ENCODE results near the gene ZNF746.
"Not testable (repeated sequence)": the region's sequence is repeated elsewhere in the genome, so short reads cannot be mapped to it uniquely, and the experiment has no call there.

Gene ZNF746

DNA sequence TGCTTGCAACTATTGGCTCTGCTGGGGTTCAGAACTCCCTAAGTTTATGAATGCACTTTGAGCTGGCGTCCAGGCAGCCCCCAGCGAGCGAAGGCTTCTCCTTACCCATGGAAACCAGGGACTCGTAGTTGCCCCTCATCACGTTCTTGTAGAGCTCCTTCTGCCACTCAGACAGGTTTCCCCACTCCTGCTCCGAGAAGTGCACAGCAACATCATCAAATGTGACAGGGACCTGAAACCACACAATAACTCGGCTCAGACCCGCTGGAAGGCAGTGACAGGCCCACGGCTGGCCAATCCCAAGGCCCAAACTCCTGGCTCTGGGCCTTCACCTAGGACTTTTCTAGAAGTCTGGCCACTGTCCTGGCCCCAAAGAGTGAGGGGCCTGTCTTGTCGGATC, 43.6 kb downstream of the ZNF746 start:
- no peak for FAIRE-seq
- TF ChIP-seq PAX5 (IDR thresholded peaks at IDR 0.05; ENCODE audit: insufficient read depth, low read length, severe bottlenecking) (no peak), POU2F2 (IDR thresholded peaks at IDR 0.05; ENCODE audit: low read depth, low read length) (no peak), SPI1 (IDR thresholded peaks at IDR 0.05; ENCODE audit: low read depth, low read length) (no peak), TAF1 (IDR thresholded peaks at IDR 0.05; ENCODE audit: low read depth, low read length) (no peak), POLR2A (IDR thresholded peaks at IDR 0.05; ENCODE audit: low read depth, low read length) (no peak), POLR2AphosphoS5 (IDR thresholded peaks at IDR 0.05; ENCODE audit: low read depth, low read length) (no peak)
- DNase-seq (ENCODE audit: insufficient read length, low spot score) = no peak

GRCh38 chr7:149450821-149451220, 46.8 kb downstream of the ZNF746 start:
- no peak for FAIRE-seq
- no peak for DNase-seq (ENCODE audit: insufficient read length, low spot score)
- TF ChIP-seq POLR2A (IDR thresholded peaks at IDR 0.05; ENCODE audit: low read depth, low read length) (no peak), PAX5 (IDR thresholded peaks at IDR 0.05; ENCODE audit: insufficient read depth, low read length, severe bottlenecking) (no peak), POU2F2 (IDR thresholded peaks at IDR 0.05; ENCODE audit: low read depth, low read length) (no peak), POLR2AphosphoS5 (IDR thresholded peaks at IDR 0.05; ENCODE audit: low read depth, low read length) (no peak), SPI1 (IDR thresholded peaks at IDR 0.05; ENCODE audit: low read depth, low read length) (no peak), TAF1 (IDR thresholded peaks at IDR 0.05; ENCODE audit: low read depth, low read length) (no peak)

DNA sequence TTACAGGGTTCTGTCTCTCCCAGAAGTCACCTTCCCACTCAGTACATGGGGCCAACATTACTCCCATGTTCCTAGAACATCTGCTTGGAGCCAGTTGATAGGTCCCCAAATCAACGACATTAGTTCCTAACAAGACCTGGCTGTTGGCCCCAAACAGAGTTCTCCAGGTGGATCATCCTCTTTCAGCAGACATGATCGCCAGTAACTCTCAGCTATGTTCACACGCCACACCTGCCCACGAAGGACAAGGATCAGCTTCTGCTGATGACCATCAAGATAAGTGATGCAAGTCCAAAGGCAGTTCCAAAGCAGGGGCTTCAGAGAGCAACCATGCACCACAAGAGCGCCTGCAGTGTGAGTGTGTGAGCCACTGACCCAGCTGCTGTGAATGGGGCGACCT, 47.7 kb downstream of the ZNF746 start:
- TF ChIP-seq POU2F2 (IDR thresholded peaks at IDR 0.05; ENCODE audit: low read depth, low read length) (no peak), SPI1 (IDR thresholded peaks at IDR 0.05; ENCODE audit: low read depth, low read length) (no peak), PAX5 (IDR thresholded peaks at IDR 0.05; ENCODE audit: insufficient read depth, low read length, severe bottlenecking) (no peak), POLR2AphosphoS5 (IDR thresholded peaks at IDR 0.05; ENCODE audit: low read depth, low read length) (no peak), TAF1 (IDR thresholded peaks at IDR 0.05; ENCODE audit: low read depth, low read length) (no peak), POLR2A (IDR thresholded peaks at IDR 0.05; ENCODE audit: low read depth, low read length) (no peak)
- FAIRE-seq (no peak), DNase-seq (ENCODE audit: insufficient read length, low spot score) (no peak)

GRCh38 chr7:149448961-149449360, 48.6 kb downstream of the ZNF746 start:
- FAIRE-seq = no peak

GRCh38 chr7:149446026-149446425, 51.6 kb downstream of the ZNF746 start:
- FAIRE-seq = not testable (repeated sequence)

More at GRCh38 chr7:149448961-149449360, 48.6 kb downstream of the ZNF746 start:
- TF ChIP-seq POU2F2 (IDR thresholded peaks at IDR 0.05; ENCODE audit: low read depth, low read length) (no peak), SPI1 (IDR thresholded peaks at IDR 0.05; ENCODE audit: low read depth, low read length) (no peak), POLR2A (IDR thresholded peaks at IDR 0.05; ENCODE audit: low read depth, low read length) (no peak), TAF1 (IDR thresholded peaks at IDR 0.05; ENCODE audit: low read depth, low read length) (no peak), POLR2AphosphoS5 (IDR thresholded peaks at IDR 0.05; ENCODE audit: low read depth, low read length) (no peak), PAX5 (IDR thresholded peaks at IDR 0.05; ENCODE audit: insufficient read depth, low read length, severe bottlenecking) (no peak)
- no peak for DNase-seq (ENCODE audit: insufficient read length, low spot score)

DNA sequence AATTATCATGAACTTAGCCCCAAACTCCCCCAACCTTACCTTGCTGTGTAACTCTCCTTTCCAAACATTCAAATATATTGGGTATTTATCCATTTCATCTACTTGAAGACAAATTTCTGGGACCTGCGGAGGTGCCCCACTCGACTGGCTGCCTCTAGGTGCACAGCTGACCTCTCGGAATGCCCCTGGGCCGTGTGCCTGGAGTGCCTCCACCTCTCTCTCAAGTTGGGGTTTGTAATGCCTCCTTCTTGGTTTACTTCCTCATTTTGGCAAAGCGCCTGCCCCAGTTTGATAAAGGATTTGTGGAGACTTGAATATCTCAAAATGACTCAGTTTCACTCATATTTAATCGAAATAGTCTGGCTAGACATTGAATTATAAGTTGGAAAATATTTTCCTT, 53.3 kb downstream of the ZNF746 start:
- no peak for FAIRE-seq
- TF ChIP-seq TAF1 (IDR thresholded peaks at IDR 0.05; ENCODE audit: low read depth, low read length) (no peak), SPI1 (IDR thresholded peaks at IDR 0.05; ENCODE audit: low read depth, low read length) (no peak), POLR2A (IDR thresholded peaks at IDR 0.05; ENCODE audit: low read depth, low read length) (no peak)
- no peak for DNase-seq (ENCODE audit: insufficient read length, low spot score)

More at GRCh38 chr7:149446026-149446425, 51.6 kb downstream of the ZNF746 start:
- not testable (repeated sequence) for DNase-seq (ENCODE audit: insufficient read length, low spot score)

DNA sequence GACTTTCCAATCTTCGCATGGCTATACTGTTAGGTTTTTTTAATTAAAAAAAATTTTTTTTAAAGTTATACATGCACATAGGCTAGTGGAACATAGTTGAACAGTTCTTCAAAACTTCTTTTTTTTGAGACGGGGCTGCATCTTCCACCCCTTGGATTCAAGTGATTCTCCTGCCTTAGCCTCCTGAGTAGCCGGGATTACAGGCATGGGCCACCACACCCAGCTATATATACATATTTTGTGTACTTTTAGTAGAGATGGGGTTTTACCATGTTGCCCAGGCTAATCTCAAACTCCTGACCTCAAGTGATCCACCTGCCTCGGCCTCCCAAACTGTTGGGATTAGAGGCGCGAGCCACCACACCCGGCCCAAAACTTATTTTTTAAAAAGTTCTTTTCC, 54.1 kb downstream of the ZNF746 start:
- no peak for DNase-seq (ENCODE audit: insufficient read length, low spot score)
- TF ChIP-seq POLR2AphosphoS5 (IDR thresholded peaks at IDR 0.05; ENCODE audit: low read depth, low read length) = no peak
- TF ChIP-seq POU2F2 (IDR thresholded peaks at IDR 0.05; ENCODE audit: low read depth, low read length) = no peak
- no peak for TF ChIP-seq POLR2A (IDR thresholded peaks at IDR 0.05; ENCODE audit: low read depth, low read length)
- no peak for TF ChIP-seq PAX5 (IDR thresholded peaks at IDR 0.05; ENCODE audit: insufficient read depth, low read length, severe bottlenecking)
- no peak for TF ChIP-seq SPI1 (IDR thresholded peaks at IDR 0.05; ENCODE audit: low read depth, low read length)
- no peak for TF ChIP-seq TAF1 (IDR thresholded peaks at IDR 0.05; ENCODE audit: low read depth, low read length)
- no peak for FAIRE-seq

- no peak for FAIRE-seq
- TF ChIP-seq PAX5 (IDR thresholded peaks at IDR 0.05; ENCODE audit: insufficient read depth, low read length, severe bottlenecking) = no peak
- no peak for TF ChIP-seq POU2F2 (IDR thresholded peaks at IDR 0.05; ENCODE audit: low read depth, low read length)
- TF ChIP-seq TAF1 (IDR thresholded peaks at IDR 0.05; ENCODE audit: low read depth, low read length) = no peak
- TF ChIP-seq POLR2AphosphoS5 (IDR thresholded peaks at IDR 0.05; ENCODE audit: low read depth, low read length) = no peak
- no peak for TF ChIP-seq POLR2A (IDR thresholded peaks at IDR 0.05; ENCODE audit: low read depth, low read length)
- TF ChIP-seq SPI1 (IDR thresholded peaks at IDR 0.05; ENCODE audit: low read depth, low read length) = no peak
- DNase-seq (ENCODE audit: insufficient read length, low spot score) = no peak
Measured at GRCh38 chr7:149442924-149443323, 54.7 kb downstream of the ZNF746 start.

DNA sequence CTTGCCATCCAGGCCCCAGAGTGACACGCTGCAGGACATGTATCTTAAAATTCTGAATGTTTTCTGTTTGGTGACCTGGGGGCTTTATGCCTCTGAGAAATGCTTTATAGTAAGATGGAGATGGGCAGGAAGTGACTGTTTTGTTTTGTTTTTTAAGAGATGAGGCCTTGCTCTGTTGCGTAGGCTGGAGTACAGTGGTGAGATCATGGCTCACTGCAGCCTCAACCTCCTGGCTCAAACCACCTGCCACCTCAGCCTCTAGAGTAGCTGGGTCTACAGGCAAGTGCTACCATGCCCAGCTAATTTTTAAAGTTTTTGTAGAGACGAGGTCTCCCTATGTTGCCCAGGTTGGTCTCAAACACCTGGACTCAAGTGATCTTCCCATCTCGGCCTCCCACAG, 57.4 kb downstream of the ZNF746 start:
- no peak for FAIRE-seq
- DNase-seq (ENCODE audit: insufficient read length, low spot score) = no peak
- TF ChIP-seq POLR2A (IDR thresholded peaks at IDR 0.05; ENCODE audit: low read depth, low read length) = no peak
- no peak for TF ChIP-seq POU2F2 (IDR thresholded peaks at IDR 0.05; ENCODE audit: low read depth, low read length)
- no peak for TF ChIP-seq TAF1 (IDR thresholded peaks at IDR 0.05; ENCODE audit: low read depth, low read length)
- TF ChIP-seq PAX5 (IDR thresholded peaks at IDR 0.05; ENCODE audit: insufficient read depth, low read length, severe bottlenecking) = no peak
- TF ChIP-seq SPI1 (IDR thresholded peaks at IDR 0.05; ENCODE audit: low read depth, low read length) = no peak
- TF ChIP-seq POLR2AphosphoS5 (IDR thresholded peaks at IDR 0.05; ENCODE audit: low read depth, low read length) = no peak

DNA sequence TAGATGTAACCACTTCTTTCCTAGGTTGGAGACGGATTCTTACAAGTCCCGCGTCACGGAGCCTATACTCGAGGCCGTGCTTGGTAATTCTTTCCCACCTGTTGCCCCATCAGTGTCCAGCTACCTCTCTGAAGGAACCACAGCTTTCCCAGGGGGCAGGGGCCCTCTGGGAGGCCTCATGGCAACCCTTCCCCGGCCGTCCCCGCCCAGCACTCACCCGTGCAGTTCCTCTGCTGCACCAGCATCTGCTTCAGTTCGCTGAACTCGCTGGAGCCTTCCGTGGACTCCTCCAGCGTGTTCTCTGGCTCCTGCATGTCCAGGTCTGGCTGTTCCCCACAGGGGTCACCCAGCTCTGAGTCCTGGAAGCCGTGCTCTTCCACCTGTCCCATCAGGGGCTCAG, 61.3 kb downstream of the ZNF746 start:
- TF ChIP-seq POLR2A (IDR thresholded peaks at IDR 0.05; ENCODE audit: low read depth, low read length) = no peak
- TF ChIP-seq TAF1 (IDR thresholded peaks at IDR 0.05; ENCODE audit: low read depth, low read length) = no peak
- TF ChIP-seq POU2F2 (IDR thresholded peaks at IDR 0.05; ENCODE audit: low read depth, low read length) = no peak
- TF ChIP-seq SPI1 (IDR thresholded peaks at IDR 0.05; ENCODE audit: low read depth, low read length) = no peak
- no peak for TF ChIP-seq POLR2AphosphoS5 (IDR thresholded peaks at IDR 0.05; ENCODE audit: low read depth, low read length)
- TF ChIP-seq PAX5 (IDR thresholded peaks at IDR 0.05; ENCODE audit: insufficient read depth, low read length, severe bottlenecking) = no peak
- DNase-seq (ENCODE audit: insufficient read length, low spot score) (no peak), FAIRE-seq (no peak)

Data from GM12891 (cell line).